Fibroblast of skin of right quadriceps (primary cell): ENCODE measurements around the gene CYP2B6.
"Not testable (repeated sequence)": the region's sequence is repeated elsewhere in the genome, so short reads cannot be mapped to it uniquely, and the experiment has no call there.

Experiments
- DNase-seq: peaks from one replicate; pipeline ENCODE4 v3.0.0-alpha.2; 2013

The CYP2B6 gene

DNA sequence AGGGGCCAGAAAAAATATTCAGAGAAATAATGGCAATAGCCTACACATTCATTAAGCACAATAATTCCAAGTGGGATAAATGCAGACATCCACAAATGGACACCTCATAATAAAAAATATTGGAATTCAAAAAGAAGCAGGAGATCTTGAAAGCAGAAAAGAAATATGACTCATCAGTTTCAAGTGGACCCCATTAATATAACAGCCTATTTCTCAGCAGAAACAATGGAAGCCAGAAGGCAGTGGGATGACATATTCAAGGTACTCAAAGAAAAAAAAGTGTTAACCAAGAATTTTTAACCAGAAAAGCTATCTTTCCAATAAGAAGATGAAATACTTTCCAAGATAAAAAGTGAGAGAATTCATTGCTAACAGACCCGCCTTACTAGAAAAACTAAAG lies 48.7 kb downstream of the CYP2B6 start:
- DNase-seq: no peak

DNA sequence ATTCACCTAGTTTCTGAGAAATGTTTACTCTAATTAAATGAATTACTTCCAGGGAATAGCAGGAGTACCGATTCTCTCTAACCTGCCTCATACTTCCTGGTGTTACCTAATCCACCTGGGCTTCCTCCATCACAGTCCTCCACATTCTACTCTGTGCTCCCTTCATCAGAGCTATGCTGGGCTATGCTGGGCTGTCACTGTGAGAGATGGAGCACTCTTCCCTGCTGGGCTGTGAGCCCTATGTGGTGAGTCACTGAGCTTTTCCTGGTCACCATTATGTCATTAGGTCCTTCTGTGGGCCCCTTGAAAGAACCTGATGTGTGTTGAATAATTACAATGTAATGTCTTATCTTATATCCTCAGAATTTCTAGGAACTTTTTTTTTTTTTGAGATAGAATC lies 54.0 kb downstream of the CYP2B6 start:
- DNase-seq: not testable (repeated sequence)

GRCh38 chr19:41050426-41050825 lies 59.3 kb downstream of the CYP2B6 start:
- DNase-seq: no peak

- DNase-seq: not testable (repeated sequence)
These were observed 61.1 kb downstream of the CYP2B6 start for GRCh38 chr19:41052162-41052561.

DNA sequence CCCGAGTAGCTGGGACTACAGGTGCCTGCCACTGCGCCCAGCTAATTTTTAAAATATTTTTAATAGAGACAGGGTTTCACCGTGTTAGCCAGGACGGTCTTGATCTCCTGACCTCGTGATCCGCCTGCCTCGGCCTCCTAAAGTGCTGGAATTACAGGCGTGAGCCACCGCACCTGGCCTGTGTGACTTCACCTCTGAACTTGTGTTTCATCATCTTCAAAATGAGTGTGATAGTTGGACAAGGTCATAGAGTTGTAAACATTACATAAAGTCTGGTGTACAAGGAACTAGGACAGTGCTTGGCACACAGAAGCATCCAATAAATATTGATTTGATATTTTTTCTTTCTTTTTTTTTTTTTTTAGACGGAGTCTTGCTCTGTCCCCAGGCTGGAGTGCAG lies 62.2 kb downstream of the CYP2B6 start:
- DNase-seq: not testable (repeated sequence)

DNA sequence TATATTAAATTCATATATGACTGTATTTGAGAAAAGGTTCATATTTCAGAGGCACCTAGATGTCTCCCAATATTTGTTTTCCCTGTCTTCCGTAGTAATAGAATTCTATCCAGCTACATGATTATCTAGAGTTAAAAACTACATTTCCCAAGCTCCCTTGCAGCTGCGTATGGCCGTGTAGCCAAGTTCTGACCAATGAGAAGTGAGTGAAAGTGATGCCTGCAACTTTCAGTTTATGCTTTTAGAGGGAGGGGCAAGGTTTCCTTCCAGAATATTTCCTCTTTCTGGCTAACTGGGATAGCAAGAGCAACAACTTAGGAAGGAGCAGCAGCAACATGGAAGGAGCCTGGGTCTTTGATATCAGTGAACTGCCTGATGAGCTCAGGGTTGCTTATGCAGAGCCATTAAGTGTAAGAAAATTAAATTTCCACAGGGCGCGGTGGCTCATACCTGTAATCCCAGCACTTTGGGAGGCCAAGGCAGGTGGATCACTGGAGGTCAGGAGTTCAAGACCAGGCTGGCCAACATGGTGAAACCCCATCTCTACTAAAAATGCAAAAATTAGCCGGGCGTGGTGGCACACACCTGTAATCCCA lies 74.0 kb downstream of the CYP2B6 start:
- peak; percentile 11 for DNase-seq
